Adrenal gland (tissue), 5 donors: Measurements from ENCODE around the gene PLAC1.

Source experiments
- POLR2A ChIP-seq, 2 donors: fragments of 450-650 bp; IDR thresholded peaks; one replicate each; pipeline ENCODE4 v1.6.1; 2017; ENCODE audit warnings: antibody characterized with exemption in 2 of 2, mild to moderate bottlenecking in 2 of 2, moderate library complexity in 1 of 2
- TF ChIP-seq, protein P1 (sequence below), 6 experiments: fragments of 450-650 bp in 4 of 6; fragments of 200-600 bp in 2 of 6; sonication (generic) in 1 of 6; IDR thresholded peaks; 1 replicate in 5 of 6; 2 replicates in 1 of 6; pipeline versions ENCODE4 v1.5.1 to v1.8.0; 2016 to 2021; ENCODE audit warnings: antibody characterized with exemption in 6 of 6, mild to moderate bottlenecking in 2 of 6, moderate library complexity in 1 of 6
- donor health status: DM: no; HTN: no; CAD: no.

DNA sequence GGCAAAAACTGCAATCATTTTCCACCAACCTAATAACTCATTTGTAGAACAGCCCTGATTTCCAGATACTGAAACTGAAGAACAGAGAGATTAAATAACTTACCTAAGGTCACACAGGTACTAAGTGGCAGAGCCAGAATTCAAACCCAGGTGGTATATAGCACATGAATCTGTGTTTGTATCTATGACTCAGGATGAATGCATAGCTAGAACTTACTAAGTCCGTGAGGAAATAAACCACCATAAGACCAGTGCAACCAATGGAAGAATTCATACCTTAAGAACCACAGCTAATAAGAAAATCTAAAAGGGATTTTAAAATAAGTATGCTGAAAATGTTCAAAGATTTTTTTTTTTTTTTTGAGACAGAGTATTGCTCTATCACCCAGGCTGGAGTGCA is 1.5 kb upstream of the PLAC1 start:
- TF ChIP-seq, protein P1, sequence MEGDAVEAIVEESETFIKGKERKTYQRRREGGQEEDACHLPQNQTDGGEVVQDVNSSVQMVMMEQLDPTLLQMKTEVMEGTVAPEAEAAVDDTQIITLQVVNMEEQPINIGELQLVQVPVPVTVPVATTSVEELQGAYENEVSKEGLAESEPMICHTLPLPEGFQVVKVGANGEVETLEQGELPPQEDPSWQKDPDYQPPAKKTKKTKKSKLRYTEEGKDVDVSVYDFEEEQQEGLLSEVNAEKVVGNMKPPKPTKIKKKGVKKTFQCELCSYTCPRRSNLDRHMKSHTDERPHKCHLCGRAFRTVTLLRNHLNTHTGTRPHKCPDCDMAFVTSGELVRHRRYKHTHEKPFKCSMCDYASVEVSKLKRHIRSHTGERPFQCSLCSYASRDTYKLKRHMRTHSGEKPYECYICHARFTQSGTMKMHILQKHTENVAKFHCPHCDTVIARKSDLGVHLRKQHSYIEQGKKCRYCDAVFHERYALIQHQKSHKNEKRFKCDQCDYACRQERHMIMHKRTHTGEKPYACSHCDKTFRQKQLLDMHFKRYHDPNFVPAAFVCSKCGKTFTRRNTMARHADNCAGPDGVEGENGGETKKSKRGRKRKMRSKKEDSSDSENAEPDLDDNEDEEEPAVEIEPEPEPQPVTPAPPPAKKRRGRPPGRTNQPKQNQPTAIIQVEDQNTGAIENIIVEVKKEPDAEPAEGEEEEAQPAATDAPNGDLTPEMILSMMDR (IDR thresholded peaks at IDR 0.05), result no peak
- TF ChIP-seq POLR2A (IDR thresholded peaks at IDR 0.05), result no peak
